ACC112 (cell line): Measurements from ENCODE around the gene IFNGR1.

Experiments used
- H2AFZ ChIP-seq: fragments of 200-600 bp; sonication (generic); one replicate; pipeline ENCODE4 v1.6.0; 2017; ENCODE audit warnings: antibody characterized with exemption, low read length; ENCODE audit not compliant: unreplicated experiment
- H3K27ac ChIP-seq: fragments of 200-600 bp; sonication (generic); 2 replicates; pipeline ENCODE4 v1.5.1; 2014; ENCODE audit warnings: low read depth, mild to moderate bottlenecking, antibody characterized with exemption, low read length, moderate library complexity
- H3K27me3 ChIP-seq: fragments of 200-600 bp; sonication (generic); 2 replicates; pipeline ENCODE4 v1.6.1; 2014; ENCODE audit warnings: mild to moderate bottlenecking, antibody characterized with exemption, low read length, moderate library complexity, mixed read lengths; ENCODE audit not compliant: insufficient read depth
- H3K36me3 ChIP-seq: fragments of 200-600 bp; sonication (generic); 2 replicates; pipeline ENCODE4 v1.6.1; 2016; ENCODE audit warnings: mild to moderate bottlenecking, antibody characterized with exemption, low read length, moderate library complexity, mixed read lengths; ENCODE audit not compliant: insufficient read depth
- H3K4me1 ChIP-seq: fragments of 200-600 bp; sonication (generic); one replicate; pipeline ENCODE4 v1.6.1; 2016; ENCODE audit warnings: low read length, mixed read lengths; ENCODE audit not compliant: insufficient read depth, unreplicated experiment, control insufficient read depth
- H3K4me3 ChIP-seq: fragments of 200-600 bp; sonication (generic); 2 replicates; pipeline ENCODE4 v1.5.1; 2014; ENCODE audit warnings: mild to moderate bottlenecking, low read depth, low read length
- H3K79me2 ChIP-seq: fragments of 200-600 bp; sonication (generic); one replicate; pipeline ENCODE4 v1.6.0; 2016; ENCODE audit warnings: low read length; ENCODE audit not compliant: control insufficient read depth, unreplicated experiment, insufficient read depth

The IFNGR1 gene

DNA sequence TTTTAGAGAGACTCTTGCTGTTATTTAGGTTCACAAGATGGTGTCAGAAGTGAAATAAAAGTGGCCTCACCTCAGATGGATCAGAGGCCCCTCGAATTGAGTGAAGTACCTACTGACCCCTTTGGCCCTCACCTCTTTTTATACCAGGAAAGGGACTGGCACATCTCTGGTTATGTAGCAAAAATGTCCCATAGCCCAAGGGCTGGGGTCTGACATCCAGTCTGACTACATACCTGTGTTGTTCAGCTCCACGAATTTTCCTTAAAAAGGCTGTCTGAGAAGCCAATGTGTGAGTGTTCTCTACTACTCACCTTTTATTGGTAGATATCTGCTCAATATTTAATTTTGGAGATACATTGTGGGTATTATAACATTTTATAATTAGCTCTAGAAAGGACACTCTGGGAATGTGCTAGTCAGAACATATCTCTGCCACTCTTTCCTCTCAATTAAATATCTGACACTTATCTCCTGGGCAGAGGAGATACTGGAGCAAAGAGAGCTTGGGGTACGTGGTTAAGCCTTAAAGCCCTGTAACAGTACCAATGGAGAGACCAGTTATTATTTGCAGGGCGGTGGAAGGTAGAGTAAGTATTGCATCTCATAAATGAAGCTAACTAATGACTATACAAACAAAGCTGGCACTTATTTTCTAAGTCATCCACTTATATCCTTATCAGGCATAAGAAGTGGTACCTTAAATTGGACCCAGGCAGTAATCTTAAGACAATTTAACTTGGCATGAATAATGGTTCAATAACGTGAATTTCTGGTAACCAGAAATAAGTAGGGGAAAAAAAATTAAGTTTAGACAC is 25.7 kb downstream of the IFNGR1 start:
- Histone ChIP-seq H3K79me2 (no peaks in the 10 kb centered on the region), H2AFZ (no peak overlapping the region), H3K4me3 (no peak overlapping the region), H3K27ac (no peak overlapping the region), H3K36me3 (peaks cover 10% of the 10 kb centered on the region), H3K4me1 (no peaks in the 10 kb centered on the region), H3K27me3 (no peaks in the 10 kb centered on the region)

DNA sequence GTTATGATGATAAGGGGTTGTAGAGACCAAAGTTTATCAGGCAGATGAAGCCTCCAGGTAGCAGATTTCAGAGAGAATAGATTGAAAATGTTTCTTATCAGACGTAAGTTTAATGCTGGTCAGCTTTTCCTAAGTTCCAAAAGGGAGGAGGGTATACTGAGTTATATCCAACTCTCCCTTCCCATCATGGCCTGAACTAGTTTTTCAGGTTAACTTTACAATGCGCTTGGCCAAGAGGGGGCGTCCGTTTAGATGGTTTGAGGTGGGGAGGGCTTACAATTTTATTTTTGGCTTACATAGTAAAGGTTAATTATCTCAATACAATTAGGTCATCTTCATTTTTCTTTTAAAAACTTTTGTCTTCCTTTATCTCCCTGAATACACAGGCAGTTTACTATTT is 26.4 kb downstream of the IFNGR1 start:
- Histone ChIP-seq H3K27ac (no peak overlapping the region), H3K4me3 (no peak overlapping the region), H3K4me1 (no peaks in the 10 kb centered on the region), H3K36me3 (peaks cover 4% of the 10 kb centered on the region), H3K79me2 (no peaks in the 10 kb centered on the region), H2AFZ (no peak overlapping the region), H3K27me3 (no peaks in the 10 kb centered on the region)

DNA sequence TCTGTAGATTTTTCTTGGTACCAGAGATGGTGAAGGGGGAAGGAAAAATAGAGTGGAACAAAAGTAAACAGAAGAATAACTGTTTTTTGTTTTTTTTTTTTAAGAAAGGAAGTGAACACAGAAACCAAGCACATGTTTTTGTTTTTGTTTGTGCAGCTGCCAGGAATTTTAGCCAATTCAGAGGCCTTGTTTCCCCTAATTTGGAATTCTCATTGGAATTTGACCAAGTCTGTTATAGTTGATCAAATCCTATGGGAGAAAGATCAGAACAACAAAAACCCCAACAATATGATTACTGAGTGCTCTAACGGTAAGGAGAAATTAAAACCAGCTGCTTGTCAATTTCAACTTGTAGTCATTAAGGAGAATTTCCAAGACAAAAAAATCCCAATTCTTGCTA is 27.5 kb downstream of the IFNGR1 start:
- no peaks in the 10 kb centered on the region for H3K36me3 ChIP-seq
- H3K4me3 ChIP-seq = no peak overlapping the region
- H3K27ac ChIP-seq = no peak overlapping the region
- no peaks in the 10 kb centered on the region for H3K27me3 ChIP-seq
- H3K4me1 ChIP-seq = no peaks in the 10 kb centered on the region
- no peaks in the 10 kb centered on the region for H3K79me2 ChIP-seq
- no peak overlapping the region for H2AFZ ChIP-seq

DNA sequence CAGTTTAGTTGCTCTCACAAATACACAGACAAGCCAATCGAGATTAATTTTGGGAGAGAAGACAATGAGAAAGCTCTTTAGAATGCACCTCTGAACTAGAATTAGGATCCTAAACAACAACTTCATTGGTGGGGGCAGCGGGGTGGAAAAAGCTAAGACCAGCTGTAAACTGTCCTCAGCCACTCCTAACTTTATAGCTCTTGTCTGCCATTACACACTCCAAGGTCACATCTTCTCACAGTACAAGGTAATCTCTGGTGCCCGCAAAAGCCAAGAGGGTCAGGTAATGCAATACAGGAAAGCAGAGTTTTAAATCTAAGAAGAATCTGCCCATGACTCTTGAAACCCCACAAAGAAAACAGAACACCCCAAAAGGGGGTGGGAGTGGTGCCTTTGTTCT is 27.9 kb downstream of the IFNGR1 start:
- Histone ChIP-seq H2AFZ (no peak overlapping the region), H3K4me1 (no peaks in the 10 kb centered on the region), H3K27me3 (no peaks in the 10 kb centered on the region), H3K79me2 (no peaks in the 10 kb centered on the region), H3K27ac (no peak overlapping the region), H3K4me3 (no peak overlapping the region), H3K36me3 (no peaks in the 10 kb centered on the region)

DNA sequence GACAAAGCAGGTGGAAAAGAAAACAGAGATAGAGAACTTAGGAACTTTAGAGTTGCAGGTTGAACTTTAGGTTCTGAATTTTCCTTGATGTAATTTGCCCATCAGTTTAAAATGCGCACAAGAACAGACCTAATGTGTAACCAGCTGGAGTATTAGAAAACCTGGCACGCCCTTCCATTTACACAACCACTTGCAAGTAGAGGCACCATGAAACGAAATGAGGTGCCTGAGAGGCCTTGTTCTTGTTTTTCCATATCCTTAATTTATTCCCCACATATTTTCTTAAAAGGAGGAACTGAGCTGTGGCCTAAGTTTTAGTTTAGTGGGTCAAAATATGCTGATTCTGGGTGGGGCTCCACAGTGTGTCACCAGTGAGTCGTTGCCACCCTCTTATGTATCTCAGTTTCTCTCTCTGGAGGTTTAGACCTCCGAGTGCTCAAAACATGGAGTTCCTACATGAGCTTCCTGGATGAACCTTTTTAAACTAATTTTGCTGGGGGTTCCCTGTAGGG is 28.5 kb downstream of the IFNGR1 start:
- Histone ChIP-seq H3K79me2 (no peaks in the 10 kb centered on the region), H3K27me3 (no peaks in the 10 kb centered on the region), H2AFZ (no peak overlapping the region), H3K4me1 (no peaks in the 10 kb centered on the region), H3K4me3 (no peak overlapping the region), H3K36me3 (no peaks in the 10 kb centered on the region), H3K27ac (no peak overlapping the region)

DNA sequence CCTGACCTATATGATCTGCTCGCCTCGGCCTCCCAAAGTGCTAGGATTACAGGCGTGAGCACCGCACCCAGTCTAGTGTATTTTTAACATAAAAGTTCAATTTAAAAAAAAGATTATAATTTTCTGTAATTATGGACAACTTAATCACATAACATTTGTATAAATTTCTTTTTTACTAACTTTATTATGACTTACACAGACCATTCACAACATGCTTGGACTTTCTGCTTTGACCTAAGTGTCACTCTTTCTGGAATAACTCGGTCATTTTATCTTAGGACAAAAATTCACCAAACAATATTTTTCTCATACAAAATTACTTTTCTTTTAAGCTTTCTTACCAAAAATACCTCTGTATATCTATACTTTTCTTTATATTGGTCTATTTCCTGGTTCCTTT is 30.3 kb downstream of the IFNGR1 start:
- no peak overlapping the region for H3K4me3 ChIP-seq
- H3K79me2 ChIP-seq = no peaks in the 10 kb centered on the region
- H3K27me3 ChIP-seq = no peaks in the 10 kb centered on the region

DNA sequence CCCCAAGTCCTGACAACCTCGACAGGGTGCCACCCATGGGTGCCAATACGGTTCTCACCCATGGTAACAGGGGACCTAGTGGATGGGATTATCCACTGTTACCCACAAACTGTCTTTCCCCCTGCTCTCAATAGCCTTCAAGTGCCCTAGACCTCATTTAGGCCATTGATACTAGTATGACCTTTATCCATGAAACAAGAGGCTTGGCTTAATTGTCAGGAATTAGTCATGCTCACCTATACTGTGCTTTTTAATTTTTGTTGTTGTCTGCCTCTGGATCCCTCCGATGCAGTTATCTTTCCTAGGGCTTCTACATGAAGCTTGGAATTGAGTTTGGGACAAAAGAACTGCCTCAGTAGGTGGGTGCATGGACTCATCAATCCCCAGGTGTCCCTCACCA is 33.9 kb downstream of the IFNGR1 start:
- H3K4me3 ChIP-seq = no peak overlapping the region
- no peaks in the 10 kb centered on the region for H3K27me3 ChIP-seq
- no peaks in the 10 kb centered on the region for H3K36me3 ChIP-seq
- H2AFZ ChIP-seq = no peak overlapping the region
- H3K4me1 ChIP-seq = no peaks in the 10 kb centered on the region
- H3K79me2 ChIP-seq = no peaks in the 10 kb centered on the region
- no peak overlapping the region for H3K27ac ChIP-seq

More for the DNA sequence above, 30.3 kb downstream of the IFNGR1 start:
- H3K4me1 ChIP-seq = no peaks in the 10 kb centered on the region
- H3K27ac ChIP-seq = no peak overlapping the region
- no peak overlapping the region for H2AFZ ChIP-seq
- no peaks in the 10 kb centered on the region for H3K36me3 ChIP-seq

DNA sequence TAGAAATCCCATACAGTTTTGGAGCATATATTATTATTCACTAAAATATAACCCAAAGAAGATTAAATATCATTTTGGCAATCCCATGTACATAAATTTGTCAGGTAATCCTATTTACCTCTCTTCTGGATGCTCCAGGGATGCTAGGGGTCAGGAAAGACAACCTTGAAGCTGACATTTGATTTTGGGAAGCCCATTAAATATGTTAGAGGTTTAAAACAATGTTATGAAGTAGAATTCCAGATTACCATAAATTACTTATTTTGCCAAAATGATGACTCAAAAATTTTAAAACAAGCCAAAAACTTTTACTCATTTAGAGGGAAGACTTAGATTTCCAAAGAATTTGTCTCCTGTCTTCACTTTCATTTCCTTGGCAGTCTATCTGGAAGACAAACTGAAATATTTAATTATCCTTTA is 36.5 kb downstream of the IFNGR1 start:
- Histone ChIP-seq H3K79me2 (no peaks in the 10 kb centered on the region), H3K27me3 (no peaks in the 10 kb centered on the region), H3K36me3 (0 out of 2 replicates have a peak, but pooled peaks cover 3% of the 10 kb centered on the region), H3K4me1 (no peaks in the 10 kb centered on the region), H3K27ac (no peak overlapping the region), H2AFZ (no peak overlapping the region), H3K4me3 (no peak overlapping the region)

DNA sequence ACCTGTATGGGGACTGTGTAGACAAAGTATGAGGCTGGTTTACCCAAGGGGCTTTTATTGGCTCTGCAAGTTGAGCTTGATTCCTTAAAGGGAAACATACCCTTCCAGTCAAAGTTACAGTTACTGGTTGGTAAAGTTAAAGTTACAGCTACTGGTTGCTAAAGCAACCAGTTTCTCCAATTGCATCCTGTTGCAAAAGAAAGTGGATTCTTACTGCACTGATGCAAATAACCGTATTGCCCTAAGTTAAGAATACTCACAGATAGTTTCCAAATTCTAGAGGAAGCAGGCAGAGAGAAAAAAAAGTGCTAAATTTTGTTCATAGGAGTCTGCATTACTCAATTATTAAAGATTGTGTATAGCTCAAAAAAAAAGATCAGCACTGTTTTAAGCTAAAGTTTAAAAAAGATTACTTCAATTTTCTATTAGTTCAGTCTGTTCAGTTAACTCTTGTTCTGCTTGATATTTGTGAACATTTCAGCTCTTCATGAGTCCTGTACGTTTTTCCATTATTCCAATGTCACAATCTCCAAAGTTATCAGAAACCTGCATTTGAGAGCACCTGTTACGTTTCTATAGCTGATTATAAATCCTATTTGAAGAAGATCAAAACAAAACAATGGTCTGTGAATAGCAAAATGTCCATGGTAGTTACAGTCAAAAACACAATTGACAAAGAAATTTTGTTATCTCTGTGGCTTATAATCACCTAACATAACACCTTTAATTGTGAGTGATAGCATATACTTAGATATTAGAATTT is 37.1 kb downstream of the IFNGR1 start:
- H3K27ac ChIP-seq = no peak overlapping the region
- H3K36me3 ChIP-seq = 0 out of 2 replicates have a peak, but pooled peaks cover 3% of the 10 kb centered on the region
- H3K79me2 ChIP-seq = no peaks in the 10 kb centered on the region
- H3K4me1 ChIP-seq = no peaks in the 10 kb centered on the region
- H3K4me3 ChIP-seq = no peak overlapping the region
- no peak overlapping the region for H2AFZ ChIP-seq
- H3K27me3 ChIP-seq = no peaks in the 10 kb centered on the region

DNA sequence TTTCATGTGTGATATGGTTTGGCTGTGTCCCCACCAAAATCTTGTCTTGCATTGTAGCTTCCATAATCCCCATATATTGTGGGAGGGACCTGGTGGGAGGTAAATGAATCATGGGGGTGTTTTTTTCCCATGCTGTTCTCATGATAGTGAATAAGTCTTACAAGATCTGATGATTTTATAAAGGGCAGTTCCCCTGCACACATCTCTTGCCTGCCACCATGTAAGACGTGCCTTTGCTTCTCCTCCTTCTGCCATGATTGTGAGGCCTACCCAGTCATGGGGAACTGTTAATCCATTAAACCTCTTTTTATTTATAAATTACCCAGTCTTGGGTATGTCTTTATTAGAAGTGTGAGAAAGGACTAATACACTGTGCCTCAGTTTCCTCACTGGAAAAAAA is 41.6 kb downstream of the IFNGR1 start:
- Histone ChIP-seq H3K4me1 (no peaks in the 10 kb centered on the region), H3K27ac (no peak overlapping the region), H2AFZ (no peak overlapping the region), H3K79me2 (no peaks in the 10 kb centered on the region), H3K27me3 (no peaks in the 10 kb centered on the region), H3K4me3 (no peak overlapping the region), H3K36me3 (0 out of 2 replicates have a peak, but pooled peaks cover 3% of the 10 kb centered on the region)
